ENCODE results near the gene C5orf15. TPM values are rescaled to one million over a fixed set of nuclear protein-coding genes. Genes with fewer than 3 reads are reported as not detected.

The C5orf15 gene
- total and polyA plus RNA-seq, 9 of the 15 experiments (the other 6 are each of a cell fraction or from before 2014, with no cell fraction given), result 23.3 to 50.7 (median 35.5) TPM

GRCh38 chr5:133962801-133963476 is 5.5 kb downstream of the C5orf15 start (continued):
- TF ChIP-seq JUND (IDR thresholded peaks at IDR 0.05; ENCODE audit: borderline replicate concordance, low read depth, low read length) (peak; percentile 93), JUND (tag; IDR thresholded peaks at IDR 0.05; ENCODE audit: borderline replicate concordance, low read depth, low read length) (peak; percentile 95), JUN (IDR thresholded peaks at IDR 0.05; ENCODE audit: borderline replicate concordance, low read depth, low read length) (peak; percentile 62), JUN (CRISPR knock-in tag; IDR thresholded peaks at IDR 0.05; ENCODE audit: borderline replicate concordance) (no peak), HNRNPH1 (optimal IDR thresholded peaks at IDR 0.05; ENCODE audit: low read depth, low read length) (no peak), XRCC3 (IDR thresholded peaks at IDR 0.05) (no peak), FOXM1 (IDR thresholded peaks at IDR 0.05; ENCODE audit: low read depth) (peak; percentile 59; the same call in 1 of the 2 replicates), FOXM1 (CRISPR knock-in tag; IDR thresholded peaks at IDR 0.05; ENCODE audit: low read depth) (no peak), TGIF2 (CRISPR knock-in tag; IDR thresholded peaks at IDR 0.05) (no peak), ZNF217 (CRISPR knock-in tag; IDR thresholded peaks at IDR 0.05) (no peak), ELF2 (CRISPR knock-in tag; IDR thresholded peaks at IDR 0.05) (no peak), RREB1 (CRISPR knock-in tag; IDR thresholded peaks at IDR 0.05) (no peak), ZKSCAN3 (CRISPR knock-in tag; IDR thresholded peaks at IDR 0.05) (no peak), GTF2B (IDR thresholded peaks at IDR 0.05; ENCODE audit: extremely low read depth, insufficient read length) (no peak), RBFOX2 (IDR thresholded peaks at IDR 0.05; ENCODE audit: low read depth, low read length) (no peak), RB1 (IDR thresholded peaks at IDR 0.05; ENCODE audit: low read depth) (no peak), TAF7 (tag; IDR thresholded peaks at IDR 0.05) (no peak), CHAMP1 (IDR thresholded peaks at IDR 0.05) (no peak; the same call in 1 of the 2 replicates)
- TF ChIP-seq, protein P1, sequence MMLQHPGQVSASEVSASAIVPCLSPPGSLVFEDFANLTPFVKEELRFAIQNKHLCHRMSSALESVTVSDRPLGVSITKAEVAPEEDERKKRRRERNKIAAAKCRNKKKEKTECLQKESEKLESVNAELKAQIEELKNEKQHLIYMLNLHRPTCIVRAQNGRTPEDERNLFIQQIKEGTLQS (IDR thresholded peaks at IDR 0.05), result peak; percentile 97
- TF ChIP-seq, protein P1 (CRISPR knock-in tag; conservative IDR thresholded peaks at IDR 0.05), result no peak

All from K562 (cell line).